ENCODE data around the gene RSPRY1.

The RSPRY1 gene

GRCh38 chr16:57146040-57146647 is 40.0 kb upstream of the RSPRY1 start:
- Histone ChIP-seq H3K27me3 (ENCODE audit: control insufficient read depth, low read length) (no peaks in the 10 kb centered on the region), H3K27ac (ENCODE audit: low read depth, low read length) (no peak overlapping the region), H3K9me2 (replicated peaks; ENCODE audit: control insufficient read depth, low read length) (no peaks in the 10 kb centered on the region), H4K20me1 (ENCODE audit: control insufficient read depth, insufficient read depth, low read depth, low read length) (no peaks in the 10 kb centered on the region), H3K4me2 (ENCODE audit: low read length) (no peak overlapping the region), H3K9me3 (ENCODE audit: control insufficient read depth, insufficient read depth, low read length) (no peaks in the 10 kb centered on the region), H3K36me3 (ENCODE audit: control insufficient read depth, low read length) (no peaks in the 10 kb centered on the region), H3K79me2 (ENCODE audit: control insufficient read depth, low read length) (no peaks in the 10 kb centered on the region), H3K4me3 (ENCODE audit: low read length) (no peak overlapping the region), H3K4me1 (ENCODE audit: control insufficient read depth, low read length) (peaks cover 38% of the 10 kb centered on the region), H3F3A (ENCODE audit: control insufficient read depth, insufficient read depth) (peaks cover 3% of the 10 kb centered on the region; the same call in 1 of the 2 replicates)
- no peak for TF ChIP-seq CTCF (IDR thresholded peaks at IDR 0.05; ENCODE audit: low read depth, low read length, poor library complexity, severe bottlenecking)
- no peak for TF ChIP-seq EZH2phosphoT487 (IDR thresholded peaks at IDR 0.05; ENCODE audit: borderline replicate concordance, low read length)

DNA sequence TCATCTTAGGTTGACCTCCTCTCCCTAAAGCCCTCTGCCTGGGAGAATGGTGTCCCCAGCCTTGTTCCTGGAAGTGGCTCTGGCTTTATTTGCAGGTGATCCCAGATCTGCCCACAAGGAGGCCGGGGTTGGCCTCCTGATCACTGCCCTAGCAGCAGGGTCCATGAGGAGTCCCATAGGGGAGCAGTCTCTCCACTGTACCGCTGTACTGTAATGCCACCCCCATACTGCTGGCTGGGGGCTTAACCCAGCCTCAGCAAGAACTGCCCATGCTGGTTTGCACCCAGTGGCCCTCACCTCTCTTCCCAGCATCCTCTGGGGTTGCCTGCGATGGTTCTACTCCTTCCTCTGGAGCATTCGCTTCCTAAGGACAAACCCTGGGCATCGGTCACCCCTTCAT is 39.4 kb upstream of the RSPRY1 start:
- no peaks in the 10 kb centered on the region for H3K9me2 ChIP-seq (replicated peaks; ENCODE audit: control insufficient read depth, low read length)
- peak overlapping the region; percentile 39 for H3K4me2 ChIP-seq (ENCODE audit: low read length)
- H3K27me3 ChIP-seq (ENCODE audit: control insufficient read depth, low read length) = no peaks in the 10 kb centered on the region

DNA sequence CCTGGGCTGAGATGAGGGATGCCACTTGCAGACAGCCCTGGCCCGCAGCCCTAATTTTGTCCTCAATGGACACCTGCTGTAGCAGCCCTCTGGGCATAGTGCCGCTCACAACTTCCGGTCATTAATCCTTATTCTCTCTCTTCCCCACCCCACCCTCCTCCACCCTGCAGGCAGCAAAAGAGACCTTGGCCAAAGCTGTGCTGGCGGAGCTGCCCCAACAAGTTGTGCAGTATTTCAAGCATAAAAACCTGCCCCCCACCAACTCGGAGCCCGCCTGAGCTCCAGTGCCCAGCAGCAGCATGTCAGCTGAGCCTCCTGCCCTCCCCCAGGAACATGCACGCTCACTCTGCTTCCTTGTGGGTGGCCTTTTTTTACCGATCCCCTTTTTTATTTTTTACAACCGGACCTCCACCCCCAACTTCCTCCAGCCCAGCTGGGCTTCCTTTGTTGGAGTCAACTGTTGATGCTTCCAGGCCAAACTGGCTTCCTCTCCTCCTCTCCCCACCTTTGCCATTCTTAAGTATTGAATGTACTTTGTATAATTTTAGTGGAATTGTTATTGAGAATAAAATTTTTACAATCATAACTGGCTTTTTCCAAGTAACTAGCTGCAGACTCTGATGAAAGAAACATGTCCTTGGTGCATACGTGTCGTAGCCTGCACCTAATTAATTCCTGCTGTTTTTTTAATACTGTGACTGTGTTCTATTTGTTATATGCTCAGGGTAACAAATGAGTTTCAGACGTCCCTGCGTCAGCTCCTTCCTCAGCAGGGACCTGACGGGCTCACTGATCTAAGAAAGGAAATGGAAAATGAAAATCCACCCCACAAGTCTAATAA is 38.5 kb upstream of the RSPRY1 start:
- Histone ChIP-seq H3K27ac (ENCODE audit: low read depth, low read length) (peak overlapping the region; percentile 16), H3K4me2 (ENCODE audit: low read length) (peak overlapping the region; percentile 39)

More for the DNA sequence above, 39.4 kb upstream of the RSPRY1 start:
- no peaks in the 10 kb centered on the region; the same call in 1 of the 2 replicates for H3K36me3 ChIP-seq (ENCODE audit: control insufficient read depth, low read length)
- peaks cover 3% of the 10 kb centered on the region; the same call in 1 of the 2 replicates for H3F3A ChIP-seq (ENCODE audit: control insufficient read depth, insufficient read depth)
- no peak overlapping the region for H3K4me3 ChIP-seq (ENCODE audit: low read length)
- no peaks in the 10 kb centered on the region for H3K9me3 ChIP-seq (ENCODE audit: control insufficient read depth, insufficient read depth, low read length)
- peaks cover 32% of the 10 kb centered on the region for H3K4me1 ChIP-seq (ENCODE audit: control insufficient read depth, low read length)
- H3K27ac ChIP-seq (ENCODE audit: low read depth, low read length) = no peak overlapping the region
- H4K20me1 ChIP-seq (ENCODE audit: control insufficient read depth, insufficient read depth, low read depth, low read length) = no peaks in the 10 kb centered on the region
- no peaks in the 10 kb centered on the region for H3K79me2 ChIP-seq (ENCODE audit: control insufficient read depth, low read length)
- TF ChIP-seq CTCF (IDR thresholded peaks at IDR 0.05; ENCODE audit: low read depth, low read length, poor library complexity, severe bottlenecking) (peak; percentile 35), EZH2phosphoT487 (IDR thresholded peaks at IDR 0.05; ENCODE audit: borderline replicate concordance, low read length) (no peak)

More for the DNA sequence above, 38.5 kb upstream of the RSPRY1 start:
- peaks cover 6% of the 10 kb centered on the region for H3K36me3 ChIP-seq (ENCODE audit: control insufficient read depth, low read length)
- peak overlapping the region; percentile 11; the same call in 1 of the 2 replicates for H3K4me3 ChIP-seq (ENCODE audit: low read length)
- no peaks in the 10 kb centered on the region for H3K9me3 ChIP-seq (ENCODE audit: control insufficient read depth, insufficient read depth, low read length)
- H3K27me3 ChIP-seq (ENCODE audit: control insufficient read depth, low read length) = no peaks in the 10 kb centered on the region
- H3K79me2 ChIP-seq (ENCODE audit: control insufficient read depth, low read length) = no peaks in the 10 kb centered on the region
- peaks cover 24% of the 10 kb centered on the region for H3K4me1 ChIP-seq (ENCODE audit: control insufficient read depth, low read length)
- no peaks in the 10 kb centered on the region for H4K20me1 ChIP-seq (ENCODE audit: control insufficient read depth, insufficient read depth, low read depth, low read length)
- no peaks in the 10 kb centered on the region for H3K9me2 ChIP-seq (replicated peaks; ENCODE audit: control insufficient read depth, low read length)
- no peak for TF ChIP-seq EZH2phosphoT487 (IDR thresholded peaks at IDR 0.05; ENCODE audit: borderline replicate concordance, low read length)
- TF ChIP-seq CTCF (IDR thresholded peaks at IDR 0.05; ENCODE audit: low read depth, low read length, poor library complexity, severe bottlenecking) = no peak
- H3F3A ChIP-seq (ENCODE audit: control insufficient read depth, insufficient read depth) = peaks cover 3% of the 10 kb centered on the region; the same call in 1 of the 2 replicates

All from DOHH2 (cell line).